Pancreas (tissue), 10 donors: ENCODE data around the gene SYCN. TPM values are rescaled to one million over a fixed set of nuclear protein-coding genes. Genes with fewer than 3 reads are reported as not detected.

Experiments
- ATAC-seq, 4 donors: fragments of 200-7000 bp; cut with Tn5 transposase; one replicate each; pipeline versions ENCODE4 v1.8.0 to v1.9.1; 2020; ENCODE audit warnings: mild to moderate bottlenecking in 4 of 4, moderate library complexity in 4 of 4
- DNase-seq, 6 donors: peaks; one replicate each; pipeline ENCODE4 v3.0.0-alpha.2; 2020
- FAIRE-seq: peaks from 2 replicates; lab custom pipeline; 2012; peaks lifted over from hg19 to GRCh38; lab: Jason Lieb, UNC
- H3K27ac ChIP-seq, 4 donors: fragments of 200-600 bp; sonication (generic); 1 replicate in 3 of 4; 2 replicates in 1 of 4; pipeline versions ENCODE4 v1.5.0 to v1.8.0; 2020
- H3K27me3 ChIP-seq, 4 donors: fragments of 200-600 bp; one replicate each; pipeline ENCODE4 v1.8.0; 2021
- H3K36me3 ChIP-seq, 3 donors: fragments of 200-600 bp; sonication (generic) in 1 of 3; one replicate each; pipeline versions ENCODE4 v1.5.0 to v1.8.0; 2020 to 2021
- H3K4me1 ChIP-seq, 3 donors: fragments of 200-600 bp; one replicate each; pipeline ENCODE4 v1.8.0; 2021
- H3K4me3 ChIP-seq, 4 donors: fragments of 200-600 bp; sonication (generic) in 2 of 4; one replicate each; pipeline versions ENCODE4 v1.5.0 to v1.8.0; 2020 to 2021
- H3K9me3 ChIP-seq, 4 donors: fragments of 200-600 bp; one replicate each; pipeline ENCODE4 v1.8.0; 2021
- WGBS, 2 donors: extraction: QIAGEN DNeasy Blood & Tissue Kit; methylation state at CpG; one replicate each; pipeline ENCODE4 v1.1.7; 2013; 5-methylcytosine and 5-hydroxymethylcytosine counted together
- intact Hi-C, 3 donors: fragments of 100-400 bp; cut with DNase I; formaldehyde crosslinking; loops; one replicate each; pipeline versions ENCODE4 v1.11.1 to v1.14.2; 2022
- polyA plus RNA-seq, 2 donors: library from polyadenylated mRNA; stranded (reverse); fragments of 200-250 nt; gene quantifications; one replicate each; pipeline ENCODE4 v1.2.3, GENCODE V29; 2013
- total RNA-seq, 6 donors: library from RNA; stranded (reverse); fragmentation: NEBNext Ultra II Directional in 4 of 6; extraction: Animal tissue kit (Norgen Biotek cat#: 25700) in 4 of 6; gene quantifications; one replicate each; pipeline versions ENCODE4 v1.2.1 to v1.2.4, GENCODE V29; 2021 to 2023
- TF ChIP-seq, protein P1 (sequence below), 4 donors: fragments of 200-600 bp; sonication (generic) in 3 of 4; IDR thresholded peaks; one replicate each; pipeline versions ENCODE4 v1.5.0 to v1.8.0; 2021; ENCODE audit warnings: antibody characterized with exemption in 4 of 4
- donor health status: healthy with polysubstance abuse.
- donor health status: DM: no; HTN: no; CAD: no; lungs with moderate emphysema.
- donor health status: DM: no; HTN: no; CAD: no.
- donor health status: control.
- donor health status: control.
- donor health status: Bipolar disorder and iron deficiency.
- donor health status: DM: yes; HTN: yes; CAD: no.
- donor health status: DM: no; HTN: no; CAD: no.
- donor health status: DM: no; HTN: no; CAD: no.
- donor health status: DM: yes; HTN: yes; CAD: no.

SYCN gene
- total and polyA plus RNA-seq, 8 donors = 1,282 to 3,883 (median 2,379) TPM

DNA sequence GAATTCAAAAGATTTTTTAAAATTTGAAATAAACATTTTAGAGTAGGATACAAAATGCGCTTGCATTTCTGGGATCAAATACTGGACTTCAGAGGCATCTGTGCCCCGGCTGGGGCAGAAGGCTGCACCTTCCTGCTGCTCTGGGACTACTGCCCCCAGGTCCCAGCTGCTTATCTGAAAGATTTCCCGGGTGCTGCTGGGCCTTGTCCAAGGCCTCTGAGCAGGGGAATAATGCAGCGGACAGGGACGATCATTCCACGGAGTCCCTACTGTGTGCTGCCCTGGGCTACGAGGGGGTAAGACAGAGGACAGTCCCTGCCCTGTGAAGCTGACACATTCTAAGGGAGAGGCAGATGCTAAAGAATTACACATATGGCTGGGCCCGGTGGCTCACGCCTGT is 40.4 kb downstream of the SYCN start:
- WGBS, 2 donors = 33 to 37% methylated on average over 9 of the region's 9 CpGs
- TF ChIP-seq, protein P1, sequence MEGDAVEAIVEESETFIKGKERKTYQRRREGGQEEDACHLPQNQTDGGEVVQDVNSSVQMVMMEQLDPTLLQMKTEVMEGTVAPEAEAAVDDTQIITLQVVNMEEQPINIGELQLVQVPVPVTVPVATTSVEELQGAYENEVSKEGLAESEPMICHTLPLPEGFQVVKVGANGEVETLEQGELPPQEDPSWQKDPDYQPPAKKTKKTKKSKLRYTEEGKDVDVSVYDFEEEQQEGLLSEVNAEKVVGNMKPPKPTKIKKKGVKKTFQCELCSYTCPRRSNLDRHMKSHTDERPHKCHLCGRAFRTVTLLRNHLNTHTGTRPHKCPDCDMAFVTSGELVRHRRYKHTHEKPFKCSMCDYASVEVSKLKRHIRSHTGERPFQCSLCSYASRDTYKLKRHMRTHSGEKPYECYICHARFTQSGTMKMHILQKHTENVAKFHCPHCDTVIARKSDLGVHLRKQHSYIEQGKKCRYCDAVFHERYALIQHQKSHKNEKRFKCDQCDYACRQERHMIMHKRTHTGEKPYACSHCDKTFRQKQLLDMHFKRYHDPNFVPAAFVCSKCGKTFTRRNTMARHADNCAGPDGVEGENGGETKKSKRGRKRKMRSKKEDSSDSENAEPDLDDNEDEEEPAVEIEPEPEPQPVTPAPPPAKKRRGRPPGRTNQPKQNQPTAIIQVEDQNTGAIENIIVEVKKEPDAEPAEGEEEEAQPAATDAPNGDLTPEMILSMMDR (IDR thresholded peaks at IDR 0.05) = no peak
- FAIRE-seq (no peak), ATAC-seq (peak in 2 of 4 donors; percentile 34 to 50), DNase-seq (peak in 4 of 6 donors; percentile 41 to 60 (median 55))
- no peaks in the 10 kb centered on the region for H3K27me3 ChIP-seq
- no peaks in the 10 kb centered on the region for H3K9me3 ChIP-seq
- no peak overlapping the region for H3K27ac ChIP-seq
- no peaks in the 10 kb centered on the region for H3K36me3 ChIP-seq
- H3K4me1 ChIP-seq = peaks cover 35 to 49% (median 35%) of the 10 kb centered on the region in 3 donors
- intact Hi-C loops = no loop called here
- no peak overlapping the region for H3K4me3 ChIP-seq

DNA sequence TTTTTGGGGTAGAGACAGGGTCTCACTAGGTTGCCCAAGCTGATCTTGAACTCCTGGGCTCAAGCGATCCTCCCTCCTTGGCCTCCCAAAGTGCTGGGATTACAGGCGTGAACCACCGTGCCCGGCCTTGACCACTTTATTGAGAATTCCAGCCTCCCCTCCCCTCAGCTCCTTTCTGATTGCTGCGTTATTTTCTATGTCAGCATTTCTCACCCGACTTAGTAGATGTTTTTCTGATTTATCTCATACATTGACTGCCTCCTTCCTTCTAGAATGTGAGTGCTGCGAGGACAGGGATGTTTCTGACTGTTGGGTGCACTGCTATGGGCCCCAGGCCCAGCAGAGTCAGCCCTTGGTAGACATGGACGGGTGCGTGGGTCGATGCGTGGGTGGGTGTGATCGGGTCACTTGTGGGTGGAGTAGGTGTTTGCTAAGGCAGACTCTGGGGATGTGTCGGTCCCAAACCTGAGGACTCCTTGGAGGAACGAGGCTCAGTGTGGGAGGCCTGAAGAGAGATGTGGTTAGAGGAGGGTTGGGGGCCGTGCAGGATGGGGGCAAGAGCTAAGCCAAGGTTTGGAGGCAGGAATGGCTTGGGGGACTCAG is 41.5 kb downstream of the SYCN start:
- DNase-seq = peak in 1 of 6 donors; percentile 45
- H3K4me1 ChIP-seq = peaks cover 30 to 45% (median 34%) of the 10 kb centered on the region in 3 donors
- TF ChIP-seq, protein P1 (IDR thresholded peaks at IDR 0.05) = no peak
- no peaks in the 10 kb centered on the region for H3K36me3 ChIP-seq
- H3K27ac ChIP-seq = no peak overlapping the region
- FAIRE-seq = no peak
- no peak for ATAC-seq
- no peaks in the 10 kb centered on the region for H3K9me3 ChIP-seq
- H3K4me3 ChIP-seq = no peak overlapping the region
- 63 to 69% methylated on average over 15 of the region's 15 CpGs for WGBS, 2 donors
- H3K27me3 ChIP-seq = no peaks in the 10 kb centered on the region
- intact Hi-C loops = no loop called here

DNA sequence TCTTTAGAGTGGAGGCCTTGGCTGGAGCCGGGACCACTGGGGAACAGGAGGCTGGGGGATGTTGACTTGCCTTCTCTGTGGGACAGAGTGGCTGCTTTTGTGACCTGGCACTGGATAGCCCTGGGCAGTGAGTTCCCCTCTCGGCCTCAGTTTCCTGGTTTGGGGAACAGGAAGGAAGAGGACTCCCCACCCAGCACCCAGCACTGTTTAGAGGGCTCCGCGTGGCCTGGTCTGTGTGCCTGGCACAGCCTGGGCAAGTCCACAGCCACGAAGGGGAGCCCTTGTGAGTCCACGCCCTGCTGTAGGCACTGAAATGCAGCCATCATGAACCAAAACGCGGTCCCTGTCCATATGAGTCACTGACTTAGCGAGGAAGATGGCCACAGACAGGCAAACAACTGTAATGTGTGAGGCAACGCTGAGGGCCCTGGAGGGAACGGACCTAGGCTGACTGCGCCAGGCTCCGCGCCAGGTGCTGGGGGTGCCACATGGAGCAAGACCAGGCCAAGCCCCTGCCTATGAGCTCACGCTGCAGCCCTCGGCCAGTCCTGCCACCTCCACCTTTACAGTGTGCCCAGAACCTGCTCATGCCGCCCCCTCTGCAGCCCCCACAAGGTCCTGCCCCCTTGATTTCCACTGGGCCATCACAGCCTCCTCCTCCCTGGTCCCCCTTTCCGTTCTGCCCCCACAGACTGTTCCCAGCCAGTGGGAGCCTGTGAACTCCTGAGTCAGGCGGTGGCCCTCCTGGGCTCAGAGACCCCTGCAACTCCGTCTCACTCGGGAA is 43.0 kb downstream of the SYCN start:
- H3K36me3 ChIP-seq = no peaks in the 10 kb centered on the region
- H3K27ac ChIP-seq = no peak overlapping the region
- DNase-seq (peak in 4 of 6 donors; percentile 22 to 73 (median 45)), ATAC-seq (peak in 1 of 4 donors; percentile 6), FAIRE-seq (no peak)
- WGBS, 2 donors = 76 to 85% methylated on average over 21 of the region's 21 CpGs
- TF ChIP-seq, protein P1 (IDR thresholded peaks at IDR 0.05) = no peak
- H3K4me1 ChIP-seq = peaks cover 24 to 44% (median 35%) of the 10 kb centered on the region in 3 donors
- no peak overlapping the region for H3K4me3 ChIP-seq
- H3K27me3 ChIP-seq = no peaks in the 10 kb centered on the region
- intact Hi-C loops = no loop called here
- H3K9me3 ChIP-seq = no peaks in the 10 kb centered on the region

DNA sequence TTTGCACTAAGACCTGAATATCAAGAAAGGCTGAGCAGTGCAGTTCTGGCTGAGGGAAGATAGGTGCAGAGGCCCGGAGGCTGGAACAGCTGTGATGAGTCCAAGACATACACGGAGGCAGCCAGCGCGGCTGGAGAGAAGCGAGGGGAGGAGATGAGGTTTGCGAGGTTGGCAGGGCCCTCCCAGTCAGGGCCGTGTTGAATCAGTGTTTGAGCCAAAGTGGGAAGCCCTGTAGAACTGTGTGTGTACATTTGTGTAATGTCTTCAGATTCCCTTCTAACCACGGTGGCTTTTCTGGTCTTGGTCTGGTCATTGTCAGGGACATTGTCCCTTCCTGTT is 43.6 kb downstream of the SYCN start:
- H3K27ac ChIP-seq = no peak overlapping the region
- intact Hi-C loops = no loop called here
- TF ChIP-seq, protein P1 (IDR thresholded peaks at IDR 0.05) = no peak
- H3K27me3 ChIP-seq = no peaks in the 10 kb centered on the region
- H3K36me3 ChIP-seq = no peaks in the 10 kb centered on the region
- peak; percentile 24 to 75 (median 52) for DNase-seq
- H3K4me3 ChIP-seq = no peak overlapping the region
- H3K9me3 ChIP-seq = no peaks in the 10 kb centered on the region
- WGBS, 2 donors = 4 to 6% methylated on average over 8 of the region's 8 CpGs
- ATAC-seq = peak; percentile 7 to 45 (median 32)
- H3K4me1 ChIP-seq = peaks cover 26 to 44% (median 37%) of the 10 kb centered on the region in 3 donors
- FAIRE-seq = no peak
